Activated T-cell treated with anti-CD3 and anti-CD28 coated beads, Interleukin-2, amount 50 U/mL, for 1 hour (primary cell): ENCODE measurements around the gene COL23A1.

Experiments
- DNase-seq: peaks from one replicate; pipeline ENCODE4 v3.0.0-alpha.2; 2020

Gene COL23A1

GRCh38 chr5:178289438-178289837, 300.8 kb downstream of the COL23A1 start:
- DNase-seq: no peak

GRCh38 chr5:178288401-178289368, 301.5 kb downstream of the COL23A1 start:
- no peak for DNase-seq

GRCh38 chr5:178287791-178288105, 302.4 kb downstream of the COL23A1 start:
- no peak for DNase-seq

GRCh38 chr5:178287091-178287790, 303.0 kb downstream of the COL23A1 start:
- no peak for DNase-seq

GRCh38 chr5:178286226-178287090, 303.7 kb downstream of the COL23A1 start:
- DNase-seq: no peak

GRCh38 chr5:178285399-178286225, 304.6 kb downstream of the COL23A1 start:
- DNase-seq: no peak

- no peak for DNase-seq
These were observed 305.2 kb downstream of the COL23A1 start for GRCh38 chr5:178284996-178285395.

GRCh38 chr5:178284093-178284675, 306.0 kb downstream of the COL23A1 start:
- DNase-seq: no peak

GRCh38 chr5:178283520-178283919, 306.7 kb downstream of the COL23A1 start:
- no peak for DNase-seq

GRCh38 chr5:178282391-178282790, 307.8 kb downstream of the COL23A1 start:
- DNase-seq: no peak

- no peak for DNase-seq
These were observed 308.9 kb downstream of the COL23A1 start for GRCh38 chr5:178281331-178281730.

GRCh38 chr5:178280631-178281030, 309.6 kb downstream of the COL23A1 start:
- no peak for DNase-seq

- DNase-seq: peak; percentile 62
These were observed 310.3 kb downstream of the COL23A1 start for GRCh38 chr5:178279723-178280438.

- DNase-seq: no peak
These were observed 311.0 kb downstream of the COL23A1 start for GRCh38 chr5:178279026-178279722.

- no peak for DNase-seq
These were observed 311.7 kb downstream of the COL23A1 start for GRCh38 chr5:178278358-178279023.

GRCh38 chr5:178277866-178278265, 312.3 kb downstream of the COL23A1 start:
- DNase-seq: no peak

GRCh38 chr5:178277346-178277745, 312.8 kb downstream of the COL23A1 start:
- DNase-seq: no peak

- no peak for DNase-seq
These were observed 315.2 kb downstream of the COL23A1 start for GRCh38 chr5:178274781-178275537.
